AG09319 (cell line): Measurements from ENCODE around the gene MEIS1.

Source experiments
- DNase-seq: peaks from one replicate; pipeline ENCODE4 v3.0.0-alpha.2; 2010; ENCODE audit warnings: low read depth; ENCODE audit errors: extremely low read depth
- TF ChIP-seq, protein P1 (sequence below): IDR thresholded peaks from 2 replicates; pipeline ENCODE4 v1.5.1; 2011; ENCODE audit warnings: low read depth, mild to moderate bottlenecking, inconsistent platforms, low read length, moderate library complexity

MEIS1 gene

DNA sequence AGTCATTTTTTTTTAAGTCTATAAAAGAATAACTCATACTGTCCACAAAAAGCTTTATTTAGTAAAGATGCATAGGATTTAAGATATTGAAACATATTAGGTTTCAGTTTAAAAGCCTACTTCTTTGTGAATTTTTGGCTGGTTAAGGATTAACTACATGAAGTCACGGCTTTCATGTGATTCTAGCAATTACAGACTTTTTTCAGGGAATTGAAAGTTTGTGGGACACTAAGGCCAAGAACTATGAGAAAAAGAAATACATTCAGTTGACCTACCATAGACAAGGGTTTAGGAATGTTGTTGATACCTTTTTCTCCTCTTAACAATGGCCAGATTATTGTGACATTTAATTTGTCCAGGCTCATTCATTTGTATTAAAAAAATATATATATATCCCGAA, 109.3 kb downstream of the MEIS1 start:
- TF ChIP-seq, protein P1, sequence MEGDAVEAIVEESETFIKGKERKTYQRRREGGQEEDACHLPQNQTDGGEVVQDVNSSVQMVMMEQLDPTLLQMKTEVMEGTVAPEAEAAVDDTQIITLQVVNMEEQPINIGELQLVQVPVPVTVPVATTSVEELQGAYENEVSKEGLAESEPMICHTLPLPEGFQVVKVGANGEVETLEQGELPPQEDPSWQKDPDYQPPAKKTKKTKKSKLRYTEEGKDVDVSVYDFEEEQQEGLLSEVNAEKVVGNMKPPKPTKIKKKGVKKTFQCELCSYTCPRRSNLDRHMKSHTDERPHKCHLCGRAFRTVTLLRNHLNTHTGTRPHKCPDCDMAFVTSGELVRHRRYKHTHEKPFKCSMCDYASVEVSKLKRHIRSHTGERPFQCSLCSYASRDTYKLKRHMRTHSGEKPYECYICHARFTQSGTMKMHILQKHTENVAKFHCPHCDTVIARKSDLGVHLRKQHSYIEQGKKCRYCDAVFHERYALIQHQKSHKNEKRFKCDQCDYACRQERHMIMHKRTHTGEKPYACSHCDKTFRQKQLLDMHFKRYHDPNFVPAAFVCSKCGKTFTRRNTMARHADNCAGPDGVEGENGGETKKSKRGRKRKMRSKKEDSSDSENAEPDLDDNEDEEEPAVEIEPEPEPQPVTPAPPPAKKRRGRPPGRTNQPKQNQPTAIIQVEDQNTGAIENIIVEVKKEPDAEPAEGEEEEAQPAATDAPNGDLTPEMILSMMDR: no peak
- DNase-seq: no peak

DNA sequence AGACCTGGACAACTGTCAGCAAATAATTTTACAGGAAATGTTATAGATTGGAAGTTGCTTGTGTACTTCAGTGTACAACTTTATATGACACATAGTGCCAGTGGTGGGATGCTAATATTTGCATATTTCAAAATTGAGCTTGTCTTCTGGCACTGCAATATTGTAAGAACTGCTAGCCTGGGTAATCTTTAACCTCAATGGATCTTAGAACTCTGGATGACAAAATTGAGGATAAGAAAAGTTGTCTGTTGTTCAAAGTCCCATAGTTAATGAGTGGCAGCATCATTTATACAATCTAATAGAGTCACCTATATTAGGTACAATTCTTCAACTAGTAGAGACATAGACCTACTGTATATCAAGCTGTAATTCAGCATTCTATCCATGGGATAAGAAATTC, 110.3 kb downstream of the MEIS1 start:
- no peak for DNase-seq
- TF ChIP-seq, protein P1: no peak

- DNase-seq: no peak
- TF ChIP-seq, protein P1: no peak
Observed at GRCh38 chr2:66547118-66547517, 112.2 kb downstream of the MEIS1 start.

GRCh38 chr2:66547887-66548286, 113.0 kb downstream of the MEIS1 start:
- DNase-seq: no peak
- TF ChIP-seq, protein P1: no peak

DNA sequence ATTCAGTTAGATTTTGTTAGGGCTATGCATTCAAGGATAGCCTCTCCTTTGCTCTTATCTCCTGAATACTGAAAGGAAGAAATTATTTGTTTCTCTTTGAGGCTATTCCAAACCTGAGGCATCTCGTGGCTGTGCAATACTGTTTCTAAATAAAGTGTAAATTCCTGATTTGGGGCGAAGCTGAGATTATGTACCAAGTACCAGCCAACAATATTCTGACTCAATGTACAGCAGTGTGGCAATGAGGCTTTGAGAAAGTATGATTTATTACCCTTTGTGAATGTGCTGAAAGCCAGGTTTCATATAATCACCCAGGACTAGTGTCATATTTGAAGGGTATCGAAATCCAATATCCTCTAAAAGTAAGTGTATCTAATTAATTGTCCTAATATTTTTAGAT, 113.5 kb downstream of the MEIS1 start:
- TF ChIP-seq, protein P1: no peak
- DNase-seq: no peak

DNA sequence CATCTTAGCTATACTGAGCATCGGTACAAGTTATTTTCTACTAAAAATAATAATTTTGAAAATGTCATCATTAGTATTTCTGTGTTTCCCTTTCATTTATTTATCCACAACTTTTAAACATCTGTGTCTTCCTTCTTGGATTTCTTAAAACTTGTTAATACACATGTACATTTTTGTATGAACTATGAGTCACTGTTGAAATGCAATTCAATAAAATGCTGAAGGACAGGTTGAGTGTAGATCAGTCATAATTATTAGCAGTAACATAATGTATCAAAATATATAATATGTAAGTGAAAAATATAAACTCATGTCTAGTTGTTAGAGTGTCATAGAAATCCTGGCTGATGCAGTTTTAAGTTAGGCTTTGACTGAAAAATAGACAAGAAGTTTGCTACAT, 115.9 kb downstream of the MEIS1 start:
- TF ChIP-seq, protein P1: no peak
- DNase-seq: no peak

- TF ChIP-seq, protein P1: no peak
- no peak for DNase-seq
Observed at GRCh38 chr2:66553370-66553769, 118.4 kb downstream of the MEIS1 start.

GRCh38 chr2:66555091-66555490, 120.2 kb downstream of the MEIS1 start:
- no peak for DNase-seq
- TF ChIP-seq, protein P1: no peak
